ENCODE results near the gene TGFB1. TPM values are rescaled to one million over a fixed set of nuclear protein-coding genes. Genes with fewer than 3 reads are reported as not detected.

The TGFB1 gene
- total and polyA plus RNA-seq, 7 experiments from 2014 or later, result 31.4 to 322 (median 97.4) TPM

DNA sequence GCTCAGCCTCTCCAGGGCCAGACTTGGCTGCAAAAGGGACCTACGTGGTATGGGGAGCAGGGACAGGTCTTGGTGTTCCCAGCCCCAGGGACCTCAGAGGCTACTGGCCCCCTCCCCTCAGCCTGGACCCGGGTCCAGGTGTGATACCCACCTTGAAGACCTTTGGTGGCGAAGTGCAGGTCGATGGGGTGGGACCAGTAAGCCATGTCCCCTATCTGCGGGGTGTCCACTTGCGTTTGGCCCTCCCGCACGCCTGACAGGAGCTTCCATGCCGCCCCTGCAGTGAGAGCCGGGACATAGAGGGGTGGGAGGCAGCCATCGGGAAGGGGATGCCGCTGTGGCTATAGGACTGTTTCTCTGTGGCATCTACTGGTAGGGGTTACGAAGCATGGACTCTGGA lies 4.0 kb upstream of the TGFB1 start:
- no peak for ATAC-seq
- peaks cover 39 to 71% (median 56%) of the 10 kb centered on the region in 7 donors for H3K4me1 Mint-ChIP-seq
- H3K36me3 ChIP-seq (ENCODE audit: control insufficient read depth in 2 of 3, insufficient read depth in 3 of 3, low read length in 3 of 3), result peaks cover 0 to 8% (median 0%) of the 10 kb centered on the region in 3 experiments
- POLR2A ChIA-PET, result interaction anchor here (1.0 to 2.1 kb wide), 6 partner anchors 11 to 94 kb away, joined by 3 to 12 read pairs (median 4); partner anchors contain the start of gene HNRNPUL1
- peak overlapping the region; percentile 52 to 91 (median 81) for H3K4me3 Mint-ChIP-seq
- H3K4me1 ChIP-seq (ENCODE audit: control insufficient read depth in 2 of 2, insufficient read depth in 2 of 2, low read length in 2 of 2), result peaks cover 26 to 51% of the 10 kb centered on the region in 2 donors
- intact Hi-C loops (cut with micrococcal nuclease), result loop anchor here in 1 of 2 donors (10.0 kb wide), 1 partner anchor 583 kb away; the partner anchor contains the start of genes MIA and RAB4B
- peaks cover 0 to 15% (median 0%) of the 10 kb centered on the region in 5 donors for H3K36me3 Mint-ChIP-seq
- CTCF ChIA-PET, result no interaction called here
- peak overlapping the region; percentile 1 for H3K4me3 ChIP-seq (ENCODE audit: low read length)
- H3K9me3 Mint-ChIP-seq, result peaks cover 0 to 3% (median 0%) of the 10 kb centered on the region in 11 donors
- no peaks in the 10 kb centered on the region for H3K27me3 Mint-ChIP-seq
- H3K27ac Mint-ChIP-seq, result peak overlapping the region; percentile 82 to 100 (median 97)
- no peaks in the 10 kb centered on the region for H3K9me3 ChIP-seq (ENCODE audit: control insufficient read depth in 2 of 3, low read length in 3 of 3)
- H3K27me3 ChIP-seq (ENCODE audit: control insufficient read depth in 2 of 2, insufficient read depth in 2 of 2, low read length in 2 of 2), result no peaks in the 10 kb centered on the region
- DNase-seq, result no peak
- H3K27ac ChIP-seq (ENCODE audit: low read depth, low read length), result peak overlapping the region; percentile 96

DNA sequence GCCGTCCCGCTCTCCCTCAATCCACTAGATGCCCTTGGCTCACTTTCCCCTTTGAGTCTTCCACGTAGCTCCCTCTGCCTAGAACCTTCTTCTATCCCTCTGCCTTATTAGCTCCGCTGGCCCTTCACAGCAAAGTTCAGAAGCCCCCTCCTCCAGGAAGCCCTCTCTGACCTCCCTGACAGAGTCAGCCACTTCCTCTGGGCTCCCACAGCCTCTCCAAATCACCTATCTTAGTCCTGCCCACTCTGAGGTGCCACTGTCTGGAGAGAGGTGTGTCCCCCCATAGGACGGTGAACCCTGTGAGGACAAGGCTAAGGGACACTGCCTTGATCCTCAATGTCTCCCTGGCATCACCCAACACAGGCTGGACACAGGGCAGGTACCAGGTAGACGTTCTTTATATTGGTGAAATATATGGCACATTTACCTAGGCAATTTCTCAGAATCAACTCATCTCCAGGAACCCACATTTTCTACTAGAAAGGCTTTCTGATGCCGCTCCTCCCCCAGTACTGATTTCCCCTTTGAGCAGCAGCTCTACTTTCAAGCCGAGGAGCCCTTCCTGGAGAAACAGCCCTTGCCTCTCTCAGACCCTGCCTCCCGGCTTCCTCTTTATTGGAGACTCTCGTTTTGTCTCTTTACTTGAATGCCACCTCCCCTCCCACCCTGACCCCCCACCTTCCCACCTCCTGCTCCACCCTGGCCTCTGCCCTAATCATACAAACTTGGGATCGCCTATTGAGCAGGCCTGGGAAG lies 3.4 kb upstream of the TGFB1 start:
- H3K9me3 Mint-ChIP-seq, result peaks cover 0 to 3% (median 0%) of the 10 kb centered on the region in 11 donors
- intact Hi-C loops (cut with micrococcal nuclease), result loop anchor here in 1 of 2 donors (10.0 kb wide), 1 partner anchor 582 kb away; the partner anchor contains the start of genes MIA and RAB4B
- peak overlapping the region; percentile 96 for H3K27ac ChIP-seq (ENCODE audit: low read depth, low read length)
- POLR2A ChIA-PET, result interaction anchor here (0.6 to 7.4 kb wide), 11 partner anchors 11 to 601 kb away, joined by 3 to 95 read pairs (median 3); partner anchors contain the start of gene HNRNPUL1
- peak overlapping the region; percentile 92 to 100 (median 97) for H3K27ac Mint-ChIP-seq
- H3K27me3 ChIP-seq (ENCODE audit: control insufficient read depth in 2 of 2, insufficient read depth in 2 of 2, low read length in 2 of 2), result no peaks in the 10 kb centered on the region
- DNase-seq (peak in 6 of 9 donors; percentile 44 to 57 (median 47)), ATAC-seq (no peak)
- H3K4me1 Mint-ChIP-seq, result peaks cover 35 to 66% (median 50%) of the 10 kb centered on the region in 7 donors
- H3K4me1 ChIP-seq (ENCODE audit: control insufficient read depth in 2 of 2, insufficient read depth in 2 of 2, low read length in 2 of 2), result peaks cover 26 to 50% of the 10 kb centered on the region in 2 donors
- CTCF ChIA-PET, result interaction anchor here (0.6 to 1.5 kb wide), 3 partner anchors 9 to 775 kb away, joined by 3 to 7 read pairs (median 4); no protein-coding TSS in a partner anchor
- peak overlapping the region; percentile 14 for H3K4me3 ChIP-seq (ENCODE audit: low read length)
- no peaks in the 10 kb centered on the region for H3K9me3 ChIP-seq (ENCODE audit: control insufficient read depth in 2 of 3, low read length in 3 of 3)
- no peaks in the 10 kb centered on the region for H3K27me3 Mint-ChIP-seq
- H3K4me3 Mint-ChIP-seq, result peak overlapping the region; percentile 65 to 91 (median 80)
- H3K36me3 Mint-ChIP-seq, result peaks cover 0 to 17% (median 0%) of the 10 kb centered on the region in 5 donors
- peaks cover 0 to 14% (median 0%) of the 10 kb centered on the region in 3 experiments for H3K36me3 ChIP-seq (ENCODE audit: control insufficient read depth in 2 of 3, insufficient read depth in 3 of 3, low read length in 3 of 3)

GRCh38 chr19:41355802-41356201 lies 2.1 kb upstream of the TGFB1 start:
- Histone ChIP-seq H3K27me3 (ENCODE audit: control insufficient read depth in 2 of 2, insufficient read depth in 2 of 2, low read length in 2 of 2) (no peaks in the 10 kb centered on the region), H3K9me3 (ENCODE audit: control insufficient read depth in 2 of 3, low read length in 3 of 3) (no peaks in the 10 kb centered on the region), H3K36me3 (ENCODE audit: control insufficient read depth in 2 of 3, insufficient read depth in 3 of 3, low read length in 3 of 3) (peaks cover 0 to 23% (median 0%) of the 10 kb centered on the region in 3 experiments), H3K27ac (ENCODE audit: low read depth, low read length) (peak overlapping the region; percentile 96), H3K4me1 (ENCODE audit: control insufficient read depth in 2 of 2, insufficient read depth in 2 of 2, low read length in 2 of 2) (peaks cover 26 to 53% of the 10 kb centered on the region in 2 donors), H3K4me3 (ENCODE audit: low read length) (no peak overlapping the region)
- Mint-ChIP-seq H3K27me3 (no peaks in the 10 kb centered on the region), H3K4me3 (peak overlapping the region; percentile 61 to 91 (median 80)), H3K27ac (peak overlapping the region; percentile 92 to 100 (median 97)), H3K36me3 (peaks cover 0 to 25% (median 0%) of the 10 kb centered on the region in 5 donors), H3K4me1 (peaks cover 43 to 68% (median 51%) of the 10 kb centered on the region in 7 donors), H3K9me3 (peaks cover 0 to 3% (median 0%) of the 10 kb centered on the region in 11 donors)
- intact Hi-C loops (cut with micrococcal nuclease), result loop anchor here in 1 of 2 donors (10.0 kb wide), 1 partner anchor 581 kb away; the partner anchor contains the start of genes MIA and RAB4B
- ChIA-PET CTCF (interaction anchor here (0.6 to 1.9 kb wide), 10 partner anchors 8 to 132 kb away, joined by 3 to 18 read pairs (median 4); partner anchors contain the start of gene B9D2), POLR2A (interaction anchor here (0.6 to 9.2 kb wide), 9 partner anchors 8 to 213 kb away, joined by 3 to 127 read pairs (median 5); partner anchors contain the start of genes B9D2, CCDC97 and HNRNPUL1)
- DNase-seq, result no peak
- no peak for ATAC-seq

GRCh38 chr19:41355035-41355434 lies 1.3 kb upstream of the TGFB1 start:
- DNase-seq, result no peak
- intact Hi-C loops (cut with micrococcal nuclease), result loop anchor here in 1 of 2 donors (10.0 kb wide), 1 partner anchor 580 kb away; the partner anchor contains the start of genes MIA and RAB4B
- Histone ChIP-seq H3K9me3 (ENCODE audit: control insufficient read depth in 2 of 3, low read length in 3 of 3) (no peaks in the 10 kb centered on the region), H3K4me1 (ENCODE audit: control insufficient read depth in 2 of 2, insufficient read depth in 2 of 2, low read length in 2 of 2) (peaks cover 31 to 61% of the 10 kb centered on the region in 2 donors), H3K4me3 (ENCODE audit: low read length) (no peak overlapping the region), H3K36me3 (ENCODE audit: control insufficient read depth in 2 of 3, insufficient read depth in 3 of 3, low read length in 3 of 3) (peaks cover 0 to 23% (median 0%) of the 10 kb centered on the region in 3 experiments), H3K27ac (ENCODE audit: low read depth, low read length) (peak overlapping the region; percentile 96), H3K27me3 (ENCODE audit: control insufficient read depth in 2 of 2, insufficient read depth in 2 of 2, low read length in 2 of 2) (no peaks in the 10 kb centered on the region)
- no peak for ATAC-seq
- peak overlapping the region; percentile 61 to 91 (median 80) for H3K4me3 Mint-ChIP-seq
- H3K36me3 Mint-ChIP-seq, result peaks cover 0 to 24% (median 0%) of the 10 kb centered on the region in 5 donors
- H3K4me1 Mint-ChIP-seq, result peaks cover 45 to 68% (median 53%) of the 10 kb centered on the region in 7 donors
- ChIA-PET POLR2A (interaction anchor here (0.6 to 9.2 kb wide), 10 partner anchors 9 to 91 kb away, joined by 3 to 127 read pairs (median 4); partner anchors contain the start of genes B9D2, CCDC97 and HNRNPUL1), CTCF (interaction anchor here (0.6 to 1.9 kb wide), 8 partner anchors 9 to 57 kb away, joined by 3 to 18 read pairs (median 5); partner anchors contain the start of gene B9D2)
- H3K9me3 Mint-ChIP-seq, result peaks cover 0 to 3% (median 0%) of the 10 kb centered on the region in 11 donors
- peak overlapping the region; percentile 92 to 100 (median 97) for H3K27ac Mint-ChIP-seq
- no peaks in the 10 kb centered on the region for H3K27me3 Mint-ChIP-seq

DNA sequence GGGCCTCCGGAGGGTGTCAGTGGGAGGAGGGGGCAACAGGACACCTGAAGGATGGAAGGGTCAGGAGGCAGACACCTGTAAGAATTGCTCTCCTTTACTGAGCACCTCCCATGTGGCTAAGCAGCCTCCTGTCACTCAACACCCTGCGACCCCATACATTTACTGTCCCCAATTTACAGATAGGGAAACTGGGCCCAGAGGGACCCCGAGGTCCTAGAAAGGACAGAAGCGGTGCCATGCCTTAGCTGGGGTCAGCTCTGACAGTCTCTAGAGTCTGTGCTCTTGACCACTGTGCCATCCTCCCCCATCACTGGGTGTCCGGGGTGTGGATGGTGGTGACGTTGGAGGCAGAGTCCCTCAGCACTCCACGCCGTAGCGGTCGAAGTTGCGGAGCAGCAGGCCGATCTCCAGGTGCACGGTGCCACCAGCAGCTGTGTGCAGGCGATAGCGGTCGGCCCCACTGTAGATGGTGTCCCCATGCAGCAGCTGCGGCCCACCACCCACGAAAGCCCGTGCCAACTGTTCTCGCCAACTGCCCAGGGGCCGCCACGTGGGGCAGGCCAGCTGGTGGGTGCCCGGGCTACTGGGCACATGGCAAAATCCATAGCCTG lies 726 bp upstream of the TGFB1 start:
- peaks cover 0 to 3% (median 0%) of the 10 kb centered on the region in 11 donors for H3K9me3 Mint-ChIP-seq
- H3K4me3 Mint-ChIP-seq, result peak overlapping the region; percentile 72 to 99 (median 89)
- peak overlapping the region; percentile 92 to 100 (median 98) for H3K27ac Mint-ChIP-seq
- intact Hi-C loops (cut with micrococcal nuclease), result loop anchor here (1.0 to 10.0 kb wide), 12 partner anchors 9 to 1522 kb away; partner anchors contain the start of genes BCKDHA (in 2 of the 2), EXOSC5 (in 2 of the 2), SERTAD3 (in 2 of the 2) and DYRK1B (in 1 of the 2)
- POLR2A ChIA-PET, result interaction anchor here (0.5 to 9.2 kb wide), 8 partner anchors 10 to 525 kb away, joined by 3 to 127 read pairs (median 4); partner anchors contain the start of genes B9D2 and HNRNPUL1
- Histone ChIP-seq H3K27ac (ENCODE audit: low read depth, low read length) (peak overlapping the region; percentile 96), H3K27me3 (ENCODE audit: control insufficient read depth in 2 of 2, insufficient read depth in 2 of 2, low read length in 2 of 2) (no peaks in the 10 kb centered on the region), H3K9me3 (ENCODE audit: control insufficient read depth in 2 of 3, low read length in 3 of 3) (no peaks in the 10 kb centered on the region), H3K4me3 (ENCODE audit: low read length) (peak overlapping the region; percentile 21), H3K4me1 (ENCODE audit: control insufficient read depth in 2 of 2, insufficient read depth in 2 of 2, low read length in 2 of 2) (peaks cover 37 to 64% of the 10 kb centered on the region in 2 donors), H3K36me3 (ENCODE audit: control insufficient read depth in 2 of 3, insufficient read depth in 3 of 3, low read length in 3 of 3) (peaks cover 0 to 23% (median 0%) of the 10 kb centered on the region in 3 experiments)
- no peaks in the 10 kb centered on the region for H3K27me3 Mint-ChIP-seq
- peaks cover 0 to 28% (median 0%) of the 10 kb centered on the region in 5 donors for H3K36me3 Mint-ChIP-seq
- CTCF ChIA-PET, result interaction anchor here (0.7 to 1.9 kb wide), 6 partner anchors 10 to 580 kb away, joined by 3 to 18 read pairs (median 6); partner anchors contain the start of gene B9D2
- ATAC-seq (no peak), DNase-seq (no peak)
- H3K4me1 Mint-ChIP-seq, result peaks cover 48 to 68% (median 54%) of the 10 kb centered on the region in 7 donors
